Testis (tissue), 3 donors: ENCODE measurements around the gene PLPPR1. TPM values are rescaled to one million over a fixed set of nuclear protein-coding genes. Genes with fewer than 3 reads are reported as not detected.

ENCODE experiments used
- DNase-seq: peaks from one replicate; pipeline ENCODE4 v3.0.0-alpha.2; 2019
- H3K27ac ChIP-seq, 2 donors: fragments of 200-600 bp; sonication (generic); one replicate each; pipeline ENCODE4 v1.5.1; 2019
- H3K27me3 ChIP-seq: fragments of 200-600 bp; sonication (generic); one replicate; pipeline ENCODE4 v1.5.1; 2019
- H3K36me3 ChIP-seq: fragments of 200-600 bp; sonication (generic); one replicate; pipeline ENCODE4 v1.5.1; 2017; ENCODE audit warnings: low read depth; ENCODE audit errors: missing control alignments
- H3K4me1 ChIP-seq: fragments of 200-600 bp; sonication (generic); one replicate; pipeline ENCODE4 v1.5.1; 2019
- H3K4me3 ChIP-seq, 2 donors: fragments of 200-600 bp; sonication (generic); one replicate each; pipeline ENCODE4 v1.5.1; 2017 to 2019
- H3K9me3 ChIP-seq: fragments of 200-600 bp; sonication (generic); one replicate; pipeline ENCODE4 v1.5.1; 2017
- POLR2A ChIP-seq: fragments of 450-650 bp; IDR thresholded peaks from one replicate; pipeline ENCODE4 v1.6.1; 2017; ENCODE audit warnings: antibody characterized with exemption, mild to moderate bottlenecking, moderate library complexity
- WGBS, 2 donors: methylation state at CpG; one replicate each; pipeline ENCODE4 v1.1.5; 2018; 5-methylcytosine and 5-hydroxymethylcytosine counted together
- intact Hi-C: fragments of 100-400 bp; cut with DNase I; formaldehyde crosslinking; loops from one replicate; pipeline ENCODE4 v1.15.1; 2023; ENCODE audit warnings: low total_unique reads
- polyA plus RNA-seq: library from polyadenylated mRNA; stranded (reverse); fragments of 350-450 nt; fragmentation: Illumina TruSeq; extraction: RNeasy Lipid Tissue Mini Kit (QIAGEN cat#74804); gene quantifications from one replicate; pipeline ENCODE4 v1.2.3, GENCODE V29; 2014; ENCODE audit warnings: low read depth, low replicate concordance; ENCODE audit not compliant: insufficient read depth
- small RNA-seq, 2 donors: library from RNA; depleted of rRNA; stranded (forward); fragments of <200 nt; gene quantifications; one replicate each; pipeline ENCODE3, GENCODE V24; 2016
- total RNA-seq, 2 donors: library from RNA; depleted of rRNA; stranded (reverse); fragments of >200 nt; gene quantifications; one replicate each; pipeline ENCODE4 v1.2.3, GENCODE V29; 2016
- TF ChIP-seq, protein P1 (sequence below), 3 experiments: fragments of 450-650 bp in 2 of 3; fragments of 200-600 bp in 1 of 3; sonication (generic) in 1 of 3; IDR thresholded peaks; one replicate each; pipeline ENCODE4 v1.5.1; 2016 to 2019; ENCODE audit warnings: antibody characterized with exemption in 3 of 3, mild to moderate bottlenecking in 2 of 3, moderate library complexity in 1 of 3

Gene PLPPR1
- total and polyA plus RNA-seq, 3 donors from 2014 or later = 1.2 to 2.9 (median 2.5) TPM

DNA sequence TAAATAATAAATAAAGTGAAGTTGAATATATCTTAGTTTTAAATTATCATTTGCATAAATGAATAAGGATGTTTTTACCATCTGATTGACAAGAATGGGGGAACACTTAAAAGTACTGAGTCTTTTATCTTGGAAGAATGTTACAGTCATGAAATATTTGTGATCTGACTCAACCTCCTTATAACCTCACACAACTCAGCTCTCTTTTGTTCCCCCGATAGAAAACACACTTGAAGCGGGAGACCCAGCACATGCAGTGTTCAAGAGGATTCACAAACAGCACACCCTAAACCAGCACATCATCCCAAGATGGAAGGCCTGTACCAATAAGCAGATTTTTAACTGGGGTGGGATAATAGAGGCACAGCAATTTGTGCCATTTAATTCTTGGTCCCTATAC, 340.8 kb downstream of the PLPPR1 start:
- intact Hi-C loops = no loop called here
- Histone ChIP-seq H3K9me3 (no peaks in the 10 kb centered on the region), H3K4me3 (no peak overlapping the region), H3K27me3 (no peaks in the 10 kb centered on the region), H3K27ac (no peak overlapping the region), H3K36me3 (no peaks in the 10 kb centered on the region), H3K4me1 (no peaks in the 10 kb centered on the region)
- WGBS, 2 donors = 82 to 87% methylated on average over 2 of the region's 2 CpGs
- no peak for DNase-seq
- TF ChIP-seq, protein P1, sequence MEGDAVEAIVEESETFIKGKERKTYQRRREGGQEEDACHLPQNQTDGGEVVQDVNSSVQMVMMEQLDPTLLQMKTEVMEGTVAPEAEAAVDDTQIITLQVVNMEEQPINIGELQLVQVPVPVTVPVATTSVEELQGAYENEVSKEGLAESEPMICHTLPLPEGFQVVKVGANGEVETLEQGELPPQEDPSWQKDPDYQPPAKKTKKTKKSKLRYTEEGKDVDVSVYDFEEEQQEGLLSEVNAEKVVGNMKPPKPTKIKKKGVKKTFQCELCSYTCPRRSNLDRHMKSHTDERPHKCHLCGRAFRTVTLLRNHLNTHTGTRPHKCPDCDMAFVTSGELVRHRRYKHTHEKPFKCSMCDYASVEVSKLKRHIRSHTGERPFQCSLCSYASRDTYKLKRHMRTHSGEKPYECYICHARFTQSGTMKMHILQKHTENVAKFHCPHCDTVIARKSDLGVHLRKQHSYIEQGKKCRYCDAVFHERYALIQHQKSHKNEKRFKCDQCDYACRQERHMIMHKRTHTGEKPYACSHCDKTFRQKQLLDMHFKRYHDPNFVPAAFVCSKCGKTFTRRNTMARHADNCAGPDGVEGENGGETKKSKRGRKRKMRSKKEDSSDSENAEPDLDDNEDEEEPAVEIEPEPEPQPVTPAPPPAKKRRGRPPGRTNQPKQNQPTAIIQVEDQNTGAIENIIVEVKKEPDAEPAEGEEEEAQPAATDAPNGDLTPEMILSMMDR (IDR thresholded peaks at IDR 0.05) = no peak
- no peak for TF ChIP-seq POLR2A

DNA sequence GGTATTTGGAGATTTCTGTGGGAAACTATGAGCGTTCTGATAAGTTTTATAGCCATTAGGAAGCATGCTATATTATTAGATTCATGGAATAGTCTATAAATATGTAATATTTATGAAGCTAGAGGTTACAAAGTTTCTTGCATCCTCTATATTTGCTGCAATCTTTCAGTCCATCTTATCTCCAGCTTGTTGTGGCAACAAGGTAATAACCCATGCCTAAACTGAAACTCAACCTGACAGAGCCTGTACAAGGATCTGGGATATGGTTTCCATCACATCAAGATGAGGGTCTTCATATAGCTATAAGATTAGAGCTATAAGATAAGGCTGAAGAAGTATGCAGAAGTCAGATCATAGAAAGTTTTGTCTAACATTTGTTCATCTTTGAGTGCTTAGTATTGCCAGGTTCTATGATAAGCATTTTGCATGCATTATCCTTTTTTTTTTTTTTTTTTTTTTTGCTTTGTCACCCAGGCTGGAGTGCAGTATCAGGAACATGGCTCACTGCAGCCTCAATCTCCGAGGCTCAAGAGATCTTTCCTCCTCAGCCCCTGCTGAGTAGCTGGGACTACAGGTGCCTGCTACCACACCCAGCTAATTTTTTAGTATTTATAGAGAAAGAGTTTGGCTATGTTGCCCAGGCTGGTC, 341.5 kb downstream of the PLPPR1 start:
- 62 to 87% methylated on average over 2 of the region's 2 CpGs for WGBS, 2 donors
- H3K9me3 ChIP-seq = no peaks in the 10 kb centered on the region
- no peak overlapping the region for H3K4me3 ChIP-seq
- intact Hi-C loops = no loop called here
- H3K36me3 ChIP-seq = no peaks in the 10 kb centered on the region
- no peaks in the 10 kb centered on the region for H3K27me3 ChIP-seq
- H3K27ac ChIP-seq = no peak overlapping the region
- no peaks in the 10 kb centered on the region for H3K4me1 ChIP-seq
- TF ChIP-seq POLR2A = no peak
- TF ChIP-seq, protein P1 (IDR thresholded peaks at IDR 0.05) = no peak
- no peak for DNase-seq

DNA sequence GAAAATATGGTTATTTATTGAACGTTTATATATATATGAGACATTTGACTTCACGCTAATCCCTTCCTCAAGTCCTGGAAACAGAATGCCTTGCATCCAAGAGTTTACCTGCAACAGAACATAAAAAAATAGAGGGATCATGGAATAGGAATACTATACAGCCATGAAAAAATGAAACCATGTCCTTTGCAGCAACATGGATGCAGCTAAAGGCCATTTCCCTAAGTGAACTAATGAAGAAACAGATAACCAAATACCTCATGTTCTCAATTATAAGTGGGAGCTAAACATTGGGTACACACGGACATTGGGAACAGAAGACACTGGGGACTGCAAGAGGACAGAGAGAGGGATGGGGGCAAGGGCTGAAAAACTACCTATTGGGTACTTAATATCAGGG, 343.3 kb downstream of the PLPPR1 start:
- Histone ChIP-seq H3K27ac (no peak overlapping the region), H3K27me3 (no peaks in the 10 kb centered on the region), H3K4me1 (no peaks in the 10 kb centered on the region), H3K36me3 (no peaks in the 10 kb centered on the region), H3K4me3 (no peak overlapping the region), H3K9me3 (no peaks in the 10 kb centered on the region)
- WGBS, 2 donors = 90 to 96% methylated on average over 3 of the region's 3 CpGs
- intact Hi-C loops = no loop called here
- no peak for DNase-seq
- TF ChIP-seq, protein P1 (IDR thresholded peaks at IDR 0.05) = no peak
- TF ChIP-seq POLR2A = no peak

DNA sequence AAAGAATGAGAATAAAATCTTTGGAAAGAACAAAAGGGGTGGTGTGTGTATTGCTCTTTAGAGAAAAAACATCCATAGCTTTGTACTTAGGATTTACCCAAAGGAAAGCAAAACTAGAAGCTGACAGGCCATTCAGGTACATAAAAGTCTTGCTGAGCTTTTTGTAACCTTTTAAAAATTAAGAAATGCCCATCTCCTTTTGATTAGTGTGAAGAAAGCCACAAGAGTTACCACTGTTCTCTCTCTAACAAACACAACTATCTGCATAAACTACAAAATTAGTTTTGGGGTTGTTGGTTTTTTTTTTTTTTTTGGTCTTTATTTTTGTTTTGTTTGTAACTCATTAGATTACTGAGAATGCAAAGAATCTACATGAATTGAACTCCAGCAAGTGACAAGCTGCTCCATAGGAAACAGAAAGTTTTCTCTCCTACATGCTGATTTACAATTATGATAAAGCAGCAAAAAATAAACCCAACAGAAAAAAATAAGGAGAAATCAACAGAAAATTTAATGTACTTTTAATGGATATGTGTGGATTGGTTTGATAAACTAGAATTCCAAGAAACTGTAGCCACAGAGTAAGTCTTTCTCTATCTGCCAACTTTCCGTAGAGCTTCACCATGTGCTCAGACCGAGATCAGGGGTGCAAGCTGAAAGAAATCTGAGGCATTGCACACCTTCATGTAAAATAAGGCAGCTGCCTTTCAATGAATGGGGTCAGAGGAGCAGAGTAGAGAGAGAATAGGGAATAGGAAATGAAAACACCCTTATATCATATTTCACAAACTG, 344.0 kb downstream of the PLPPR1 start:
- H3K27me3 ChIP-seq = no peaks in the 10 kb centered on the region
- peaks cover 5% of the 10 kb centered on the region for H3K4me1 ChIP-seq
- no peaks in the 10 kb centered on the region for H3K9me3 ChIP-seq
- H3K27ac ChIP-seq = no peak overlapping the region
- no peak overlapping the region for H3K4me3 ChIP-seq
- 66 to 72% methylated on average over 2 of the region's 2 CpGs for WGBS, 2 donors
- intact Hi-C loops = no loop called here
- TF ChIP-seq, protein P1 (IDR thresholded peaks at IDR 0.05) = no peak
- TF ChIP-seq POLR2A = no peak
- H3K36me3 ChIP-seq = no peaks in the 10 kb centered on the region
- DNase-seq = no peak

Small RNA genes within 50 kb of the gene (small RNA-seq; reads per million reads assigned to genes)
- gene RF00322 = 0 reads per million in 2 donors
